Mesenteric fat pad (tissue), 1 donor: ENCODE data around the gene TSHZ1. TPM values are rescaled to one million over a fixed set of nuclear protein-coding genes. Genes with fewer than 3 reads are reported as not detected.
A peak's percentile ranks its signal among the peaks of the same experiment; 100 is the strongest.
"Not testable (repeated sequence)": the region's sequence is repeated elsewhere in the genome, so short reads cannot be mapped to it uniquely, and the experiment has no call there.

ENCODE experiments used
- DNase-seq: peaks from one replicate; pipeline ENCODE4 v3.0.0-alpha.2; 2020; ENCODE audit warnings: low spot score
- total RNA-seq: library from RNA; stranded (reverse); fragmentation: NEBNext Ultra II Directional; extraction: Animal tissue kit (Norgen Biotek cat#: 25700); gene quantifications from one replicate; pipeline ENCODE4 v1.2.1, GENCODE V29; 2021
- donor health status: DM: yes; HTN: yes; CAD: no.

The TSHZ1 gene
- total RNA-seq, 1 donor from 2014 or later: 20.9 TPM

- DNase-seq: no peak
Observed at GRCh38 chr18:75307530-75307929, 96.9 kb downstream of the TSHZ1 start.

- DNase-seq: no peak
Observed at GRCh38 chr18:75309564-75309963, 99.0 kb downstream of the TSHZ1 start.

DNA sequence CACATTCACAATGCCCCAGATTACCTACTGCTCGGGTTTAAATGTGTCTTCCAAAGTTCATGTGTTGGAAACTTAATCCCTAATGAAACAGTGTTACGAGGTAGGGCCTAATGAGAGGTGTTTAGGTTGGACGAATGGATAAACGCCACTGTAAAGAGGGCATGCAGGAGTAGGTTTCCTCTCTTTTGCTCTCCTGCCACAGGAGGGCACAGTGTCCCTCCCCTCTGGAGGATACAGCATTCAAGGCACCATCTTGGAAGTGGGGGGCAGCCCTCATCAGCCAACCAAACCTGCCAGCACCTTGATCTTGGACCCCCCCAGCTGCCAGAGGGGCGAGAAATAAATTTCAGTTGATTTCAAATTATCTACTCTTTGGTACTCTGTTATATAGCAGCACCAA, 103.5 kb downstream of the TSHZ1 start:
- DNase-seq: no peak

DNA sequence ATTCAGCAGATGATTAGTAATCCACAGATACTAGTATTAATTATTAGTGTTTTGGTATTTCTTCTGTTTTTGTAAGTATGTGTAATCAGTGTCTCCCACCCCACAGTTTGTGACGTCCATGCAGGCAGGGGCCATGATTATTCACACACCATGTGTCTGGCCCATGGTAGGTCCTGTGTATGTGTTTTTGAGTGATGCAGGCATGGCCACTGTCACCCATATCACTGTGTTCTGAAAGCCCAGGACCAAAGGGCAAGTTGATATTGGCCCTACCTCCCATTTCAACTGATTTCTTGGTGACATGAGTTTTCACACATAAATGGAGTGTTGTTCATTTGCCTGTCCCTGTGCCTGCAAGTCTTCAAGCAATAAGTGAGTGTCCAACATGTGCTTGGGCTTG, 104.0 kb downstream of the TSHZ1 start:
- no peak for DNase-seq

GRCh38 chr18:75316223-75316622, 105.6 kb downstream of the TSHZ1 start:
- DNase-seq: no peak

DNA sequence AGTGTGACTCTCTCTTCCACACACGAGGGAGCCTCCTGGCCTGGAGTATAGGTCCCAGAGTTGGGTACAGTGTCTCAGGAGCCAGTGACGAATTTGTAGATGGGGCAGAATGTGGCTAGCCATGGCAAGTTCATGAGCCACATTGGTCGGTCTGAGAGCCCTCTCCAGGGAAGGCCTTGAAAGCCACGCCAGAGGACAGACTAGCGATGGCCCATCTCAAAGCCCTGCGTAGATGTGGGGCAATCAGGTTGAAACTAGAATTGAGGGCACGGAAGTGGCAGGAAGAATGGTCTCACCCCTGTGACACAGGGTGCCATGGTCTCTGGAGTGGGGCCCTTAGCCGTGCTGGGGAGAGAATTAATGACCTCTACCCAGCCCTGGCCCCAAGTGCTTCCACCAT, 106.2 kb downstream of the TSHZ1 start:
- peak; percentile 67 for DNase-seq

- DNase-seq: no peak
Observed at GRCh38 chr18:75317300-75317699, 106.7 kb downstream of the TSHZ1 start.

DNA sequence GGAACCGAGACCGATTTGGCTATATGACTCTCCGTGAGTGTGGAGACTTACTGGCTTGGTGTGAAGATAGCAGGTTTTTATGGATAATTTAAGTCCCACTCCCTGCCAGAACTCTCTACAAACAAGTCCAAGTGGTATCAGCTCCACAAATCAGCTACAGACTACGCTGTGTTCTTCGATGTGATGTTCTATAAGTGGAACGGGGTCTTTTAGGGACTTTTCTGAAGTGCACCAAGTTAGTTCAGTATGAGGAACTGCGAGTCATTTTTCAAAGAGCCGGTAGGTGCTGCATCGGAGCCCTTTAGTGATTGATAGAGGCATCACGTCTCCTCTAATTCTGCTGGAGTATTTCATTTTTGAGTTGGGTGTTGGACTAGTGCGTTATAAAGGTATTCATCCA, 107.1 kb downstream of the TSHZ1 start:
- no peak for DNase-seq

DNA sequence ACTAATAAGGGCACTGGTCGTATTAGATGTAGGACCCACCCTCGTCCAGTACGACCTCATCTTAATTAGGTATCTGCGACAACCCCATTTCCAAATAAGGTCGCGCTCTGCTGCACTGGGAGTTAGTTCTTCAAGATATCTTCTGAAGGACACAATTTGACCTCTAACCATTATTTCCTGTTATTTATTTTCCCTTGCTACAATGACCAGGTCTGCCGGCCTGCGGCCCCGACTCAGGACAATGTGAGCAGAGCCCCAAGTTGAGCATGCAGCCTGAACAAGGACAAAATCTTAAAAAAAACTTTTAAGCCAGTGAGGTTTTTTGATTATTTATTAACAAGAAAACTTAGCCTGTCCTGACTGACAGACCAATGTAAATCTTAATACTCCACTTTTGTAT, 109.3 kb downstream of the TSHZ1 start:
- no peak for DNase-seq

GRCh38 chr18:75320506-75320905, 109.9 kb downstream of the TSHZ1 start:
- DNase-seq: peak; percentile 71

- peak; percentile 77 for DNase-seq
Observed at GRCh38 chr18:75321431-75321830, 110.8 kb downstream of the TSHZ1 start.

DNA sequence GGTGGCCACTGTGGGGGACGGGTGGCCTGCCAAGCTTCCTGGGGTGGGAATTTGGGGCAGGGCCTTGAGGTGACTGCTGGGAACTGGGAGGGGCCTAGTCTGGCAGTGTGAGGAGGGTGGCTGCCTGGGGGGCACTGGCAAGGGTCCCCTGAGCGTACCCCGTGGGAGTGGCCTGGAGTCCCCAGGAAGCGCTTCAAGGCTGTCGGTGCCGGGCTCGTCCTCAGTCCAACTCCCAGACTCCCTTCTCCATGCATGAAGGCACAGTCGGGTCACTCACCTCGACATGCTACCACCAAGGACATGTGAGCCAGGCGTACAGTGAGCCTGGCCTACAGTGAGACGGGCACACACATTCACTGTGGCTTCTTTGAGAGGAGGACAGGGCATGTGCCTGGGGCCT, 111.6 kb downstream of the TSHZ1 start:
- DNase-seq: peak; percentile 78

- no peak for DNase-seq
Observed at GRCh38 chr18:75323821-75324585, 113.4 kb downstream of the TSHZ1 start.

DNA sequence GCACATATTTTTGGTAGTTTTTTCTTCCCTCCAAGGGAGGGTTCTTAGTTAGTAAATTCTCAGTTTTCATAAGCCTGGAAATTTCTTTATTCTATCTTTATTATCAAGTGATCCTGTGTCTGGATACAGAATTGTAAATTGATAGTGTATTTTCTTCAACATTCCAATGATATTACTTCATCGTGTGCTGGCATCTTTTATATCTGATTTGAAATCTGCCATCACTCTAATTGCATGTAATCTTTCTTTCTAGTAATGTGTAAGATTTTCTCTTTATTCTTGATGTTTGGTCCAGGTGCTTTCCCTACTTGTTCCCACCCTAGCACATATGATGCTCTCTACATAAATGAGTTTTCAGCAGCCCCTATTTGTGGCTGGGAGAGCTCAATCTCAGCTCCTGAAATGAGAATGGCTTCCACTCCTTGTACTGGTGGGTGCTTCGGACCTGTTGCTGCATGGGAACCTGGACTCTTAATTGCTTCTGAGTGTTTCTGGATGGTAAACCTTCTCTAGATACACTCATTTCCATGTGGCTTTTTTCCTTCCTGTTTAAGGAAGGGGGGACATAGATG, 114.2 kb downstream of the TSHZ1 start:
- DNase-seq: no peak

DNA sequence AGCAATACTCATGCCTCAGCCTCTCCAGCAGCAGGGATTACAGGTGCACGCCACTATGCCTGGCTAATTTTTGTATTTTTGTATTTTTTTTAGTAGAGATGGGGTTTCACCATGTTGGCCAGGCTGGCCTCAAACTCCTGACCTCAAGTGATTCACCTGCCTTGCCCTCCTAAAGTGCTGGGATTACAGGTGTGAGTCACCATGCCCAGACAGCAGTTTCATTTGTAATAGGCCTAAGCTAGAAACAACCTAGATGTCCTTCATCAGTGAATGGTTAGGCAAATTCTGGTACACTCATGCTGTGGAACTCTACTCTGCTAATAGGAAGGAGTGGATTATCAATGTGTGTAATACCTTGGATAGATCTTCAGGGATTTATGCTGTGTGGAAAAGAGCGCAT, 119.2 kb downstream of the TSHZ1 start:
- DNase-seq: not testable (repeated sequence)

DNA sequence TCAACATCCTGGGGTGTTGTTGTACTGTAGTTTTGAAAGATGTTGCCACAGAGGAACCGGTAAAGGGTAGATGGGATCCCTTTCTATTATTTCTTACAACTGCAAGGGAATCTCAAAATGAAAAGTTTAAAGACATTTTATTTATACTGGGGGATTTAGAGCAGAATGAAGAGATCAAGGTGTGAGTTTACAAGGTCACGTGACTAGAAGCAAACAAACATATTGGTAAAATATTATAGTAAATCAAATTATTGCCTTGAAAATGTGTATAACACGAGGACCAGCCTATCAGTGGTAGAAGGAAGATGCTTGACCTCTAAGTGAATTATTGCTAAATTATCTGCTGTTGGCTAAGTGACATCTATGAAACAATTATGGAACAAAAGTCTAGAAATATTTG, 119.7 kb downstream of the TSHZ1 start:
- DNase-seq: no peak

GRCh38 chr18:75334869-75335268, 124.3 kb downstream of the TSHZ1 start:
- DNase-seq: peak; percentile 74

DNA sequence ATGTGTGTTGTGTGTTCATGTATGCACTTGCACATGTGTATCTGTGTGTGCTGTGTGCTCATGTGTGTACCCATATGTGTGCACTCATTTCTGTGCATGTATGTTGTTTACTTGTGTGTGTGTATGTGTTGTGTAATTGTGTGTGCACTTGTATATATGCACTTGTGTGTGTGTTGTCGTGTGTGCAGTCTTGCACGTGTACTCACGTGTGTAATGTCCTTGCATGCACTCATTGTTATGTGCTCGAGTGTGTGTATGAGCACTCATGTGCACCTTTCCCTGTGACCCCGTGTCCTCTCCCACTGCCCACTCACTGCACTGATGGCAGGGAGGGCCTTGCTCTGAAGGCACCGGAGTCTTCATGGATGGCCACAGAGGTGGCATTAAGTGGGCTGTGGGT, 124.9 kb downstream of the TSHZ1 start:
- no peak for DNase-seq

GRCh38 chr18:75336767-75337166, 126.2 kb downstream of the TSHZ1 start:
- DNase-seq: no peak

GRCh38 chr18:75337348-75337747, 126.8 kb downstream of the TSHZ1 start:
- peak; percentile 72 for DNase-seq

DNA sequence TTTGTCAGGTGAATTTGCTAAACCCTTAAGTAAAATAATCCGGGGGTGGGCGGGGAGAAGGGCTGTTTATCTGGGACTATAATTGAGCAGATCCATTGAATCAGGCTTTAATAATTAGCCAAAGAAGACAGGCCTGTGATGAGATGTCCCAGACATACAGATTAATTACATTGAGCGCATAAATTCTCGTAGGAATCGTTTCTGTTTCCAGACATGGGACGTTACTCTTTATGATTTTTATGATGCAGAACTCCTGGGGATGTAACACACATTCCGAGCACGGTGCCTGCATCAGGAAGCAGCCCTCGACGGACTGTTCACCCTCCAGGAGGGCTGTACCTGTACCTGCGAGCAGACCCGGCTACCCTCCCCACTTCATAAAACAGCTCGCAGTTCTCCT, 128.0 kb downstream of the TSHZ1 start:
- DNase-seq: no peak
